Erythroblast (primary cell): Measurements from ENCODE around the gene RIN3.

ENCODE experiments used
- GATA1 ChIP-seq: IDR thresholded peaks from 2 replicates; pipeline ENCODE4 v1.6.1; 2011; ENCODE audit warnings: low read depth, mild to moderate bottlenecking, control low read depth, low read length, moderate library complexity
- POLR2A ChIP-seq: IDR thresholded peaks from 2 replicates; pipeline ENCODE4 v1.6.1; 2011; ENCODE audit warnings: mild to moderate bottlenecking, low read length

DNA sequence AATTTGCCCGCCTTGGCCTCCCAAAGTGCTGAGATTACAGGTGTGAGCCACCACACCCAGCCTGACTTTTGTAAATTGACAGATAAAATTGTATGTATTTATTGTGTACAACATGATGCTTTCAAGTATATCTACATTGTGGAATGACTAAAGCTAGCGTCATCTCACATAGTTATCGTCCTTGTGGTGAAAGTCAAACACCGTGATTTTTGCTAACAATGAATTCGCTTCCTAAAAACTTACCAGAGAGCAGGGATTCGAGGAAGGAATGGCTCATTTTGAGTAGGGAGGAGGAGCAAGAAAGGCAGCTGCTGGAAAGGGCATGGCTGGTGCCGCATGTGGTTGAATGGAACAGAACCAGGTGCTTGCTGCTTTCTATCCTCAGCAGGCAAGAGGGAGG is 149.5 kb downstream of the RIN3 start:
- no peak for TF ChIP-seq POLR2A
- TF ChIP-seq GATA1, result no peak
